ENCODE results near the gene FMO3.

FMO3 gene

GRCh38 chr1:171160639-171161354 lies 70.1 kb downstream of the FMO3 start:
- TF ChIP-seq FOXP2 (optimal IDR thresholded peaks at IDR 0.05; ENCODE audit: borderline replicate concordance, extremely low read depth, extremely low read length, insufficient read depth) (no peak), TAF1 (IDR thresholded peaks at IDR 0.05; ENCODE audit: borderline replicate concordance, insufficient read depth, low read length) (no peak), REST (IDR thresholded peaks at IDR 0.05; ENCODE audit: insufficient read depth in 1 of 2, low read depth in 2 of 2, low read length in 2 of 2) (no peak), SIN3A (IDR thresholded peaks at IDR 0.05; ENCODE audit: borderline replicate concordance, insufficient read depth, low read length) (no peak), POLR2AphosphoS5 (IDR thresholded peaks at IDR 0.05; ENCODE audit: low read depth, low read length) (no peak)

- TF ChIP-seq POLR2AphosphoS5 (IDR thresholded peaks at IDR 0.05; ENCODE audit: low read depth, low read length) (no peak), REST (IDR thresholded peaks at IDR 0.05; ENCODE audit: insufficient read depth in 1 of 2, low read depth in 2 of 2, low read length in 2 of 2) (no peak), FOXP2 (optimal IDR thresholded peaks at IDR 0.05; ENCODE audit: borderline replicate concordance, extremely low read depth, extremely low read length, insufficient read depth) (no peak), TAF1 (IDR thresholded peaks at IDR 0.05; ENCODE audit: borderline replicate concordance, insufficient read depth, low read length) (no peak), SIN3A (IDR thresholded peaks at IDR 0.05; ENCODE audit: borderline replicate concordance, insufficient read depth, low read length) (no peak)
These were observed 70.7 kb downstream of the FMO3 start for GRCh38 chr1:171161431-171161830.

GRCh38 chr1:171166361-171166760 lies 75.7 kb downstream of the FMO3 start:
- TF ChIP-seq TAF1 (IDR thresholded peaks at IDR 0.05; ENCODE audit: borderline replicate concordance, insufficient read depth, low read length) (no peak), POLR2AphosphoS5 (IDR thresholded peaks at IDR 0.05; ENCODE audit: low read depth, low read length) (no peak), FOXP2 (optimal IDR thresholded peaks at IDR 0.05; ENCODE audit: borderline replicate concordance, extremely low read depth, extremely low read length, insufficient read depth) (no peak), SIN3A (IDR thresholded peaks at IDR 0.05; ENCODE audit: borderline replicate concordance, insufficient read depth, low read length) (no peak), REST (IDR thresholded peaks at IDR 0.05; ENCODE audit: insufficient read depth in 1 of 2, low read depth in 2 of 2, low read length in 2 of 2) (no peak)
